GM13976 (cell line): ENCODE data around the gene PFN4.

Source experiments
- DNase-seq: peaks from one replicate; pipeline ENCODE4 v3.0.0; 2012; ENCODE audit warnings: low spot score
- CTCF ChIP-seq: IDR thresholded peaks from 2 replicates; pipeline ENCODE4 v1.5.1; 2012; ENCODE audit warnings: borderline replicate concordance, mild to moderate bottlenecking; ENCODE audit not compliant: insufficient read depth; ENCODE audit errors: extremely low read depth, missing control alignments, control extremely low read depth
- in situ Hi-C: fragments of 300-500 bp; cut with MboI; formaldehyde crosslinking; loops from one replicate; pipeline ENCODE4 v1.12.0; 2022; ENCODE audit warnings: low sequenced_read_pairs, mixed read lengths, inconsistent platforms; ENCODE audit not compliant: unreplicated experiment

PFN4 gene

GRCh38 chr2:24075259-24075658 lies 47.9 kb downstream of the PFN4 start:
- TF ChIP-seq CTCF: no peak
- in situ Hi-C loops: no loop called here
- DNase-seq: no peak

GRCh38 chr2:24073816-24074215 lies 49.3 kb downstream of the PFN4 start:
- TF ChIP-seq CTCF: no peak
- DNase-seq: no peak
- in situ Hi-C loops: no loop called here

- no peak for TF ChIP-seq CTCF
- DNase-seq: no peak
- in situ Hi-C loops: no loop called here
Observed at GRCh38 chr2:24072259-24072658, 50.9 kb downstream of the PFN4 start.

- in situ Hi-C loops: loop anchor here (10.0 kb wide), 1 partner anchor 241 kb away; no protein-coding TSS in a partner anchor
Observed at GRCh38 chr2:24065341-24065740, 57.8 kb downstream of the PFN4 start.

More at GRCh38 chr2:24065341-24065740, 57.8 kb downstream of the PFN4 start:
- TF ChIP-seq CTCF: no peak
- no peak for DNase-seq
